Measurements from ENCODE around the gene MAGOH.

DNA sequence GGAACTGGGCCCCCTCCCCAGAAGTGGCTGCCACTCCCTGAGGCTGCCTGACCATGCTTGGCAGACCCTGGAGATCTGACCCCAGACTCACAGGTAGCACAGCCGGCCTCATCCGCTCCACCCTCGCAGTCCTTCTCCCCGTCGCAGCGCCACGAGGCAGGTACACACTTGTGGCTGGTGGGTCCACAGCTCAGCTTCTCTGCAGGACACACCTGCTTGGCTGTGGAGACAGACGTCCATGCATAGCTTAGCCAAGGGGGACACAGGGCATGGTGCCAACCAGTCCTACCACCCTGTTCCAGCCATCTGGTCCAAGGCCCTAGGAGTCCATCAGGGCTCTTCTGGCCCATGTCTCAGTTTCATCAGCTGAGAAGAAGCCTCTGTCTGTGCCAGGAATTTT is 42.2 kb upstream of the MAGOH start:
- TF ChIP-seq, protein P1, sequence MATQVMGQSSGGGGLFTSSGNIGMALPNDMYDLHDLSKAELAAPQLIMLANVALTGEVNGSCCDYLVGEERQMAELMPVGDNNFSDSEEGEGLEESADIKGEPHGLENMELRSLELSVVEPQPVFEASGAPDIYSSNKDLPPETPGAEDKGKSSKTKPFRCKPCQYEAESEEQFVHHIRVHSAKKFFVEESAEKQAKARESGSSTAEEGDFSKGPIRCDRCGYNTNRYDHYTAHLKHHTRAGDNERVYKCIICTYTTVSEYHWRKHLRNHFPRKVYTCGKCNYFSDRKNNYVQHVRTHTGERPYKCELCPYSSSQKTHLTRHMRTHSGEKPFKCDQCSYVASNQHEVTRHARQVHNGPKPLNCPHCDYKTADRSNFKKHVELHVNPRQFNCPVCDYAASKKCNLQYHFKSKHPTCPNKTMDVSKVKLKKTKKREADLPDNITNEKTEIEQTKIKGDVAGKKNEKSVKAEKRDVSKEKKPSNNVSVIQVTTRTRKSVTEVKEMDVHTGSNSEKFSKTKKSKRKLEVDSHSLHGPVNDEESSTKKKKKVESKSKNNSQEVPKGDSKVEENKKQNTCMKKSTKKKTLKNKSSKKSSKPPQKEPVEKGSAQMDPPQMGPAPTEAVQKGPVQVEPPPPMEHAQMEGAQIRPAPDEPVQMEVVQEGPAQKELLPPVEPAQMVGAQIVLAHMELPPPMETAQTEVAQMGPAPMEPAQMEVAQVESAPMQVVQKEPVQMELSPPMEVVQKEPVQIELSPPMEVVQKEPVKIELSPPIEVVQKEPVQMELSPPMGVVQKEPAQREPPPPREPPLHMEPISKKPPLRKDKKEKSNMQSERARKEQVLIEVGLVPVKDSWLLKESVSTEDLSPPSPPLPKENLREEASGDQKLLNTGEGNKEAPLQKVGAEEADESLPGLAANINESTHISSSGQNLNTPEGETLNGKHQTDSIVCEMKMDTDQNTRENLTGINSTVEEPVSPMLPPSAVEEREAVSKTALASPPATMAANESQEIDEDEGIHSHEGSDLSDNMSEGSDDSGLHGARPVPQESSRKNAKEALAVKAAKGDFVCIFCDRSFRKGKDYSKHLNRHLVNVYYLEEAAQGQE (IDR thresholded peaks at IDR 0.05; ENCODE audit: borderline replicate concordance), result no peak
- TF ChIP-seq, protein P2, sequence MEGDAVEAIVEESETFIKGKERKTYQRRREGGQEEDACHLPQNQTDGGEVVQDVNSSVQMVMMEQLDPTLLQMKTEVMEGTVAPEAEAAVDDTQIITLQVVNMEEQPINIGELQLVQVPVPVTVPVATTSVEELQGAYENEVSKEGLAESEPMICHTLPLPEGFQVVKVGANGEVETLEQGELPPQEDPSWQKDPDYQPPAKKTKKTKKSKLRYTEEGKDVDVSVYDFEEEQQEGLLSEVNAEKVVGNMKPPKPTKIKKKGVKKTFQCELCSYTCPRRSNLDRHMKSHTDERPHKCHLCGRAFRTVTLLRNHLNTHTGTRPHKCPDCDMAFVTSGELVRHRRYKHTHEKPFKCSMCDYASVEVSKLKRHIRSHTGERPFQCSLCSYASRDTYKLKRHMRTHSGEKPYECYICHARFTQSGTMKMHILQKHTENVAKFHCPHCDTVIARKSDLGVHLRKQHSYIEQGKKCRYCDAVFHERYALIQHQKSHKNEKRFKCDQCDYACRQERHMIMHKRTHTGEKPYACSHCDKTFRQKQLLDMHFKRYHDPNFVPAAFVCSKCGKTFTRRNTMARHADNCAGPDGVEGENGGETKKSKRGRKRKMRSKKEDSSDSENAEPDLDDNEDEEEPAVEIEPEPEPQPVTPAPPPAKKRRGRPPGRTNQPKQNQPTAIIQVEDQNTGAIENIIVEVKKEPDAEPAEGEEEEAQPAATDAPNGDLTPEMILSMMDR (IDR thresholded peaks at IDR 0.05; ENCODE audit: poor library complexity, severe bottlenecking), result no peak
- TF ChIP-seq EZH2 (IDR thresholded peaks at IDR 0.05; ENCODE audit: borderline replicate concordance, insufficient read depth, low read length, poor library complexity, severe bottlenecking) (no peak), SMC3 (conservative IDR thresholded peaks at IDR 0.05; ENCODE audit: poor library complexity) (no peak), EP300 (conservative IDR thresholded peaks at IDR 0.05; ENCODE audit: poor library complexity, severe bottlenecking) (no peak)
